Measurements from ENCODE around the gene RASSF7. TPM values are rescaled to one million over a fixed set of nuclear protein-coding genes. Genes with fewer than 3 reads are reported as not detected.

RASSF7 gene
- total RNA-seq, 1 experiment from 2014 or later = 58.6 TPM

DNA sequence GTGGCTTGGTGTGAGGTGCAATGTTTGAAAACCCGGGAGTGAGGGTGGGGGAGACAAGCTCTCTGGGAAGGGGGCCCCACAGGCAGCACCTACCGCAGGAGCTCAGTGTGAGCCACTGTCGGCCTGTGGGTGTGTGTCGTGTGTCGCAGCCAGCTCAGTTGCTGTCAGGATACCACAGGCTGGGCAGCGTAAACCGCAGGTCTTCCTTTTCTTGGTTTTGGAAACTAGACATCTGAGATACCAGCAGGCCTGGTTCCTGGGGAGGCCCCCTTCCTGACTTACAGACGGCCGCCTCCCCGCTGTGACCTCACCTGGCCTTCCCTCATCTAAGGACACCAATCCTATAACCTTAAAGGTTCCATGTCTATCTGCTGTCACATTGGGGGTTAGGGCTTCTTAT lies 35.6 kb downstream of the RASSF7 start:
- Histone ChIP-seq H3K27ac (ENCODE audit: low read length) (no peak overlapping the region), H3K36me3 (ENCODE audit: low read depth, low read length) (peaks cover 30% of the 10 kb centered on the region), H4K20me1 (ENCODE audit: low read length) (no peaks in the 10 kb centered on the region), H3K9me3 (ENCODE audit: low read length) (no peaks in the 10 kb centered on the region), H3K9me2 (replicated peaks; ENCODE audit: low read length) (no peaks in the 10 kb centered on the region), H3K4me2 (ENCODE audit: low read length) (no peak overlapping the region), H3K4me1 (ENCODE audit: insufficient read depth, low read length) (no peaks in the 10 kb centered on the region), H3K27me3 (ENCODE audit: low read length) (no peaks in the 10 kb centered on the region), H3F3A (ENCODE audit: low read length, unreplicated experiment) (no peaks in the 10 kb centered on the region), H3K4me3 (ENCODE audit: low read length) (no peak overlapping the region), H3K79me2 (ENCODE audit: low read length) (0 out of 2 replicates have a peak, but pooled peaks cover 4% of the 10 kb centered on the region), H3K9ac (ENCODE audit: low read length) (no peak overlapping the region), H2AFZ (ENCODE audit: low read length) (no peak overlapping the region)
- no TSS peak for BruUV-seq (replicated peaks)
- DNase-seq (no peak), ATAC-seq (no peak)
- POLR2A ChIA-PET (ENCODE audit: unreplicated experiment) = no interaction called here
- TF ChIP-seq, protein P1, sequence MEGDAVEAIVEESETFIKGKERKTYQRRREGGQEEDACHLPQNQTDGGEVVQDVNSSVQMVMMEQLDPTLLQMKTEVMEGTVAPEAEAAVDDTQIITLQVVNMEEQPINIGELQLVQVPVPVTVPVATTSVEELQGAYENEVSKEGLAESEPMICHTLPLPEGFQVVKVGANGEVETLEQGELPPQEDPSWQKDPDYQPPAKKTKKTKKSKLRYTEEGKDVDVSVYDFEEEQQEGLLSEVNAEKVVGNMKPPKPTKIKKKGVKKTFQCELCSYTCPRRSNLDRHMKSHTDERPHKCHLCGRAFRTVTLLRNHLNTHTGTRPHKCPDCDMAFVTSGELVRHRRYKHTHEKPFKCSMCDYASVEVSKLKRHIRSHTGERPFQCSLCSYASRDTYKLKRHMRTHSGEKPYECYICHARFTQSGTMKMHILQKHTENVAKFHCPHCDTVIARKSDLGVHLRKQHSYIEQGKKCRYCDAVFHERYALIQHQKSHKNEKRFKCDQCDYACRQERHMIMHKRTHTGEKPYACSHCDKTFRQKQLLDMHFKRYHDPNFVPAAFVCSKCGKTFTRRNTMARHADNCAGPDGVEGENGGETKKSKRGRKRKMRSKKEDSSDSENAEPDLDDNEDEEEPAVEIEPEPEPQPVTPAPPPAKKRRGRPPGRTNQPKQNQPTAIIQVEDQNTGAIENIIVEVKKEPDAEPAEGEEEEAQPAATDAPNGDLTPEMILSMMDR (conservative IDR thresholded peaks at IDR 0.05; ENCODE audit: low read depth, low read length) = no peak
- TF ChIP-seq EZH2phosphoT487 (IDR thresholded peaks at IDR 0.05; ENCODE audit: borderline replicate concordance, low read length) (no peak), EZH2 (IDR thresholded peaks at IDR 0.05; ENCODE audit: low read length, unreplicated experiment) (no peak)
- intact Hi-C loops (cut with micrococcal nuclease) = no loop called here
- CTCF ChIA-PET = no interaction called here

DNA sequence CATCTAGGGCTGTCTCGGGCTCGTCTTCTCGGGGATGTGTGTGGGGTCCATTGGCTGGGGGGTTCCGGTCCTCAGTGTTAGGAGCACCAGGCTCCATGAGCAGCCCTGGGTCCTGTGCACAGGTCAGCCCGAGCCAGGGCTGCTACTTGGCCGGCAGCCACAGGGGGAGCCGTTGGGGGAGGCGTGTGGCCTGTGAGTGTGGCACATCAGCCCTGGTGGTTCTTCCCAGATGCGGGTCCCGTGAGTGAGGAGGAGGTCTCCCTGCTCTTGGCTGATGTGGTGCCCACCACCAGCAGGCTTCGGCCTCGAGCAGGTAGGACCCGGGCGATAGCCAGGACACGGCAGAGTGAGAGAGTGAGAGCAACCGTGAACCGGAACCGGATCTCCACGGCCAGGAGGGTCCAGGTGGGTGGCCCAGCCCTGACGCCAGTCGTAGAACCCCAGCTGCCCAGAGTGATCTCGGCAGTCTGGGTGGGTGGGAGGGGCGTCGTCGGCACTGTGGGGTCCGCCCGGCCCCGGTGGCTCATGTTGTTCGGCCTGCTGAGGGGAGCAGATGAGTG lies 36.5 kb downstream of the RASSF7 start:
- no peak overlapping the region for H2AFZ ChIP-seq (ENCODE audit: low read length)
- H3K9ac ChIP-seq (ENCODE audit: low read length) = no peak overlapping the region
- H3K79me2 ChIP-seq (ENCODE audit: low read length) = 0 out of 2 replicates have a peak, but pooled peaks cover 4% of the 10 kb centered on the region
- DNase-seq = no peak
- no TSS peak for BruUV-seq (replicated peaks)
- no peaks in the 10 kb centered on the region for H3K4me1 ChIP-seq (ENCODE audit: insufficient read depth, low read length)
- H3K36me3 ChIP-seq (ENCODE audit: low read depth, low read length) = peaks cover 33% of the 10 kb centered on the region
- CTCF ChIA-PET = no interaction called here
- TF ChIP-seq, protein P1 (conservative IDR thresholded peaks at IDR 0.05; ENCODE audit: low read depth, low read length) = peak; percentile 30; the same call in 1 of the 2 replicates
- TF ChIP-seq EZH2 (IDR thresholded peaks at IDR 0.05; ENCODE audit: low read length, unreplicated experiment) = no peak
- POLR2A ChIA-PET (ENCODE audit: unreplicated experiment) = no interaction called here
- H3K4me2 ChIP-seq (ENCODE audit: low read length) = no peak overlapping the region
- intact Hi-C loops (cut with micrococcal nuclease) = no loop called here
- H3K27me3 ChIP-seq (ENCODE audit: low read length) = no peaks in the 10 kb centered on the region
- H3K27ac ChIP-seq (ENCODE audit: low read length) = no peak overlapping the region
- ATAC-seq = peak; percentile 45; the same call in 1 of the 2 replicates
- H4K20me1 ChIP-seq (ENCODE audit: low read length) = no peaks in the 10 kb centered on the region
- no peaks in the 10 kb centered on the region for H3F3A ChIP-seq (ENCODE audit: low read length, unreplicated experiment)
- H3K9me2 ChIP-seq (replicated peaks; ENCODE audit: low read length) = no peaks in the 10 kb centered on the region
- H3K4me3 ChIP-seq (ENCODE audit: low read length) = no peak overlapping the region
- H3K9me3 ChIP-seq (ENCODE audit: low read length) = no peaks in the 10 kb centered on the region

DNA sequence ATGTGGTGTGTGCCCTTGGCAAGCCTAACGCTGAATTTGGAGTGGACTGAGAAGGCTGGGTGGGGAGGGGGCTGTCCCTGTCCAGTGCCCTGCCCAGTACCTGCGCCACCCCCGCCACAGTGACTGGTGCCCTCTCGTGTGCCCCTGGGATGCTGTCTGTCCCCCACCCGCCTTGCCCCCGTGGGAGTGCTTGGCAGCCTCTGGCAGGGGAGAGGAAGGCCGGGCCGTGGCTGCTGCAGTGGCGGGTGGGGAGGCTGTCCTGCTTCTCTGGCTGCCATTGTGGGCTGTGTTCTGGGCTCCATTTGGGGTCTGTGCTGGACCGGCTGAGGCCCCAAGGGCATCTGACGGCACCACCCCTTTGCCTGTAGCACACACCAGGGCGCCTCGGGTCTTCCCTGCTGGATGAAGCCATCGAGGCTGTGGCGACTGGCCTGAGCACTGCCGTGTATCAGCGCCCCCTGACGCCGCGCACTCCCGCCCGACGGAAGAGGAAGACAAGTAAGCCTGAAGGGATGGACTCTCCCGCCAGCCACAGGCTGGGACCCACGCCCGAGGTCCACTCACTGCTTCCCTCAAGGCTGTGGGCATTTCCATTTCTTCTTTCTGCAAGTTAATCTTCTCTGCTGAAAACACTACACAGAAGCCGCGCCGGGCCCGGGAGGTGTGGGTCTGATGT lies 37.4 kb downstream of the RASSF7 start:
- H3F3A ChIP-seq (ENCODE audit: low read length, unreplicated experiment) = no peaks in the 10 kb centered on the region
- no peak overlapping the region for H3K9ac ChIP-seq (ENCODE audit: low read length)
- ChIA-PET CTCF (no interaction called here), POLR2A (ENCODE audit: unreplicated experiment) (no interaction called here)
- H3K36me3 ChIP-seq (ENCODE audit: low read depth, low read length) = peaks cover 25% of the 10 kb centered on the region
- H3K9me2 ChIP-seq (replicated peaks; ENCODE audit: low read length) = no peaks in the 10 kb centered on the region
- no peak overlapping the region for H3K4me3 ChIP-seq (ENCODE audit: low read length)
- ATAC-seq = no peak
- H3K79me2 ChIP-seq (ENCODE audit: low read length) = 0 out of 2 replicates have a peak, but pooled peaks cover 4% of the 10 kb centered on the region
- no peaks in the 10 kb centered on the region for H4K20me1 ChIP-seq (ENCODE audit: low read length)
- no peaks in the 10 kb centered on the region for H3K9me3 ChIP-seq (ENCODE audit: low read length)
- no peak for TF ChIP-seq EZH2 (IDR thresholded peaks at IDR 0.05; ENCODE audit: low read length, unreplicated experiment)
- TF ChIP-seq, protein P1 (conservative IDR thresholded peaks at IDR 0.05; ENCODE audit: low read depth, low read length) = no peak
- TF ChIP-seq EZH2phosphoT487 (IDR thresholded peaks at IDR 0.05; ENCODE audit: borderline replicate concordance, low read length) = no peak
- H3K4me2 ChIP-seq (ENCODE audit: low read length) = no peak overlapping the region
- intact Hi-C loops (cut with micrococcal nuclease) = no loop called here
- H2AFZ ChIP-seq (ENCODE audit: low read length) = no peak overlapping the region
- no peaks in the 10 kb centered on the region for H3K4me1 ChIP-seq (ENCODE audit: insufficient read depth, low read length)
- BruUV-seq (replicated peaks) = no TSS peak
- H3K27me3 ChIP-seq (ENCODE audit: low read length) = no peaks in the 10 kb centered on the region
- H3K27ac ChIP-seq (ENCODE audit: low read length) = no peak overlapping the region
- no peak for DNase-seq
